ENCODE measurements around the gene GRK5. TPM values are rescaled to one million over a fixed set of nuclear protein-coding genes. Genes with fewer than 3 reads are reported as not detected.

Gene GRK5
- total and polyA plus RNA-seq, 2 experiments from 2014 or later = 5.2 to 13.7 TPM

GRCh38 chr10:119349937-119350501, 142.6 kb downstream of the GRK5 start:
- Histone ChIP-seq H3K4me2 (ENCODE audit: unreplicated experiment) (peak overlapping the region; percentile 16), H3K36me3 (ENCODE audit: low read depth) (no peaks in the 10 kb centered on the region), H4K20me1 (ENCODE audit: insufficient read depth) (no peaks in the 10 kb centered on the region), H3K9me2 (ENCODE audit: insufficient read depth) (no peaks in the 10 kb centered on the region), H3K79me2 (ENCODE audit: insufficient read depth) (0 out of 2 replicates have a peak, but pooled peaks cover 4% of the 10 kb centered on the region), H3K4me3 (no peak overlapping the region), H3K9me3 (ENCODE audit: low read depth) (no peaks in the 10 kb centered on the region), H3K9ac (no peak overlapping the region), H3K27me3 (replicated peaks; ENCODE audit: insufficient read depth) (no peaks in the 10 kb centered on the region), H2AFZ (no peak overlapping the region), H3K27ac (no peak overlapping the region; the same call in 1 of the 2 replicates), H3K4me1 (ENCODE audit: insufficient read depth) (peaks cover 7% of the 10 kb centered on the region; the same call in 1 of the 2 replicates), H3F3A (ENCODE audit: insufficient read depth) (0 out of 2 replicates have a peak, but pooled peaks cover 9% of the 10 kb centered on the region)
- in situ Hi-C loops (cut with MboI) = no loop called here
- TF ChIP-seq EZH2 (IDR thresholded peaks at IDR 0.05; ENCODE audit: insufficient read depth, poor library complexity, severe bottlenecking) = no peak
- no peak for TF ChIP-seq EZH2phosphoT487 (IDR thresholded peaks at IDR 0.05; ENCODE audit: insufficient read depth, low read depth)
- no peak for DNase-seq
- 86% methylated on average over 9 of the region's 9 CpGs for WGBS, 2 experiments (ENCODE audit: low coverage in 1 of 2, low lambda C conversion rate in 2 of 2, missing lambda C conversion rate in 2 of 2)

GRCh38 chr10:119350502-119351097, 143.2 kb downstream of the GRK5 start:
- Histone ChIP-seq H4K20me1 (ENCODE audit: insufficient read depth) (no peaks in the 10 kb centered on the region), H3K27me3 (replicated peaks; ENCODE audit: insufficient read depth) (no peaks in the 10 kb centered on the region), H3K79me2 (ENCODE audit: insufficient read depth) (0 out of 2 replicates have a peak, but pooled peaks cover 4% of the 10 kb centered on the region), H3K9me2 (ENCODE audit: insufficient read depth) (no peaks in the 10 kb centered on the region), H3K4me2 (ENCODE audit: unreplicated experiment) (peak overlapping the region; percentile 16), H3K4me3 (no peak overlapping the region), H3K9me3 (ENCODE audit: low read depth) (no peaks in the 10 kb centered on the region), H3K27ac (peak overlapping the region; percentile 23; the same call in 1 of the 2 replicates), H3K36me3 (ENCODE audit: low read depth) (no peaks in the 10 kb centered on the region), H3K9ac (no peak overlapping the region), H3F3A (ENCODE audit: insufficient read depth) (0 out of 2 replicates have a peak, but pooled peaks cover 9% of the 10 kb centered on the region), H2AFZ (no peak overlapping the region), H3K4me1 (ENCODE audit: insufficient read depth) (peaks cover 7% of the 10 kb centered on the region; the same call in 1 of the 2 replicates)
- no peak for TF ChIP-seq EZH2phosphoT487 (IDR thresholded peaks at IDR 0.05; ENCODE audit: insufficient read depth, low read depth)
- in situ Hi-C loops (cut with MboI) = no loop called here
- 39% methylated on average over 8 of the region's 8 CpGs for WGBS, 2 experiments (ENCODE audit: low coverage in 1 of 2, low lambda C conversion rate in 2 of 2, missing lambda C conversion rate in 2 of 2)
- peak; percentile 29 for DNase-seq

DNA sequence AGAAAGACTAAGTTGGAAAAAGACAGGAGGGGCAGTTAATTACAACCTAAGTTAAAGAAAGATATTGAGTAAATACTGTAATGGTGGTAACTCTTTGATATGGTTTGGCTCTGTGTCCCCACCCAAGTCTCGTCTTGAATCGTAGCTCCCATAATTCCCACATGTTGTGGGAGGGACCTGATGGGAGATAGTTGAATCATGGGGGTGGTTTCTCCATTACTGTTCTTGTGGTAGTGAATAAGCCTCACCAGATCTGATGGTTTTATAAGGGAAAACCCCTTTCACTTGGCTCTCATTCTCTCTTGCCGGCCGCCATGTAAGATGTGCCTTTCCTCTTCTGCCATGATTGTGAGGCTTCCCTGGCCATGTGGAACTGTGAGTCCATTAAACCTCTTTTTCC, 143.8 kb downstream of the GRK5 start:
- 79 to 81% methylated on average over 4 of the region's 4 CpGs for WGBS, 2 experiments (ENCODE audit: low coverage in 1 of 2, low lambda C conversion rate in 2 of 2, missing lambda C conversion rate in 2 of 2)

DNA sequence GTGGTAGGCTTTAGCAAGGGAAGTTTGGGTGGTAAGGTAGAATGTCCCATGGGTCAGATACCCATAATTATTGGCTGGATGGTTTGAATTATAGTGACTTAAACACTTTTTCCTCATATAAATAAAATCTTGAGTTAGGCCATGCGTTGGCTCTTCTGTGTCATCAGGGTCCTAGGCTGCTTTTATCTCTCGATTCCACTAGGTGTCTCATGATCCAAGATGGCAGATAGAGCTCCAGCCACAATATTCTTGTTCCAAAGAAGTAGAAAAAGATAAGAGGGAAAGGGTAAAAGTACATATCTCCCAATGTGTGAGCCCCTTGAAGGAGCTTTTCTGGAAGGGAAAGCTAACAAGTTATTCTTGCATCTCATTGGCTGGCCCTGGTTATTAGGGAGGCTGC, 144.7 kb downstream of the GRK5 start:
- no peak overlapping the region for H2AFZ ChIP-seq
- H4K20me1 ChIP-seq (ENCODE audit: insufficient read depth) = no peaks in the 10 kb centered on the region
- no peaks in the 10 kb centered on the region for H3K27me3 ChIP-seq (replicated peaks; ENCODE audit: insufficient read depth)
- no peak overlapping the region for H3K27ac ChIP-seq
- 0 out of 2 replicates have a peak, but pooled peaks cover 11% of the 10 kb centered on the region for H3K79me2 ChIP-seq (ENCODE audit: insufficient read depth)
- H3F3A ChIP-seq (ENCODE audit: insufficient read depth) = 0 out of 2 replicates have a peak, but pooled peaks cover 9% of the 10 kb centered on the region
- no peak overlapping the region for H3K4me2 ChIP-seq (ENCODE audit: unreplicated experiment)
- H3K9ac ChIP-seq = no peak overlapping the region
- no peak overlapping the region for H3K4me3 ChIP-seq
- no peaks in the 10 kb centered on the region for H3K36me3 ChIP-seq (ENCODE audit: low read depth)
- no peak for TF ChIP-seq EZH2 (IDR thresholded peaks at IDR 0.05; ENCODE audit: insufficient read depth, poor library complexity, severe bottlenecking)
- TF ChIP-seq EZH2phosphoT487 (IDR thresholded peaks at IDR 0.05; ENCODE audit: insufficient read depth, low read depth) = no peak
- H3K9me2 ChIP-seq (ENCODE audit: insufficient read depth) = no peaks in the 10 kb centered on the region
- no peaks in the 10 kb centered on the region for H3K9me3 ChIP-seq (ENCODE audit: low read depth)
- in situ Hi-C loops (cut with MboI) = no loop called here
- no peak for DNase-seq
- peaks cover 7% of the 10 kb centered on the region; the same call in 1 of the 2 replicates for H3K4me1 ChIP-seq (ENCODE audit: insufficient read depth)
- 95% methylated on average over 2 of the region's 2 CpGs for WGBS, 2 experiments (ENCODE audit: low coverage in 1 of 2, low lambda C conversion rate in 2 of 2, missing lambda C conversion rate in 2 of 2)

More for the DNA sequence above, 143.8 kb downstream of the GRK5 start:
- H3K4me1 ChIP-seq (ENCODE audit: insufficient read depth) = peaks cover 7% of the 10 kb centered on the region; the same call in 1 of the 2 replicates
- H3K4me2 ChIP-seq (ENCODE audit: unreplicated experiment) = no peak overlapping the region
- H3F3A ChIP-seq (ENCODE audit: insufficient read depth) = 0 out of 2 replicates have a peak, but pooled peaks cover 9% of the 10 kb centered on the region
- no peak for TF ChIP-seq EZH2 (IDR thresholded peaks at IDR 0.05; ENCODE audit: insufficient read depth, poor library complexity, severe bottlenecking)
- no peak for TF ChIP-seq EZH2phosphoT487 (IDR thresholded peaks at IDR 0.05; ENCODE audit: insufficient read depth, low read depth)
- H3K9me3 ChIP-seq (ENCODE audit: low read depth) = no peaks in the 10 kb centered on the region
- H3K79me2 ChIP-seq (ENCODE audit: insufficient read depth) = 0 out of 2 replicates have a peak, but pooled peaks cover 4% of the 10 kb centered on the region
- no peak overlapping the region for H3K4me3 ChIP-seq
- H3K36me3 ChIP-seq (ENCODE audit: low read depth) = no peaks in the 10 kb centered on the region
- no peaks in the 10 kb centered on the region for H3K9me2 ChIP-seq (ENCODE audit: insufficient read depth)
- no peak for DNase-seq
- in situ Hi-C loops (cut with MboI) = no loop called here
- no peaks in the 10 kb centered on the region for H3K27me3 ChIP-seq (replicated peaks; ENCODE audit: insufficient read depth)
- no peak overlapping the region for H3K27ac ChIP-seq
- H4K20me1 ChIP-seq (ENCODE audit: insufficient read depth) = no peaks in the 10 kb centered on the region
- no peak overlapping the region for H3K9ac ChIP-seq
- H2AFZ ChIP-seq = no peak overlapping the region
